Heart left ventricle (tissue), 16 donors: Measurements from ENCODE around the gene TRIM34. TPM values are rescaled to one million over a fixed set of nuclear protein-coding genes. Genes with fewer than 3 reads are reported as not detected.
"Not testable (repeated sequence)": the region's sequence is repeated elsewhere in the genome, so short reads cannot be mapped to it uniquely, and the experiment has no call there.

ENCODE experiments used
- ATAC-seq, 4 donors: fragments of 200-7000 bp; cut with Tn5 transposase; one replicate each; pipeline ENCODE4 v1.9.1; 2020 to 2022; ENCODE audit warnings: moderate library complexity in 4 of 4, mild to moderate bottlenecking in 3 of 4, moderate number of reproducible peaks in 1 of 4
- DNase-seq, 5 donors: peaks; one replicate each; pipeline ENCODE4 v3.0.0-alpha.2; 2020
- H3K27ac ChIP-seq, 12 donors: fragments of 200-600 bp; sonication (generic) in 4 of 12; one replicate each; pipeline versions ENCODE4 v1.5.0 to v1.8.0; 2016 to 2022; ENCODE audit warnings: mild to moderate bottlenecking in 2 of 12
- H3K27me3 ChIP-seq, 9 donors: fragments of 200-600 bp; sonication (generic) in 2 of 9; one replicate each; pipeline versions ENCODE4 v1.5.1 to v1.8.0; 2016 to 2022; ENCODE audit warnings: mild to moderate bottlenecking in 3 of 9
- H3K36me3 ChIP-seq, 9 donors: fragments of 200-600 bp; sonication (generic) in 2 of 9; one replicate each; pipeline versions ENCODE4 v1.5.0 to v1.8.0; 2018 to 2022; ENCODE audit warnings: mild to moderate bottlenecking in 2 of 9
- H3K4me1 ChIP-seq, 12 donors: fragments of 200-600 bp; sonication (generic) in 4 of 12; one replicate each; pipeline versions ENCODE4 v1.5.0 to v1.8.0; 2016 to 2022; ENCODE audit warnings: mild to moderate bottlenecking in 3 of 12
- H3K4me3 ChIP-seq, 12 donors: fragments of 200-600 bp; sonication (generic) in 4 of 12; one replicate each; pipeline versions ENCODE4 v1.5.0 to v1.8.0; 2017 to 2022; ENCODE audit warnings: mild to moderate bottlenecking in 9 of 12, moderate library complexity in 4 of 12
- H3K9me3 ChIP-seq, 12 donors: fragments of 200-600 bp; sonication (generic) in 4 of 12; one replicate each; pipeline versions ENCODE4 v1.5.0 to v1.8.0; 2016 to 2022; ENCODE audit warnings: mild to moderate bottlenecking in 1 of 12
- POLR2A ChIP-seq, 2 donors: fragments of 450-650 bp; IDR thresholded peaks; one replicate each; pipeline ENCODE4 v1.6.1; 2017; ENCODE audit warnings: antibody characterized with exemption in 2 of 2, mild to moderate bottlenecking in 2 of 2, moderate library complexity in 2 of 2
- WGBS, 4 donors: extraction: QIAGEN DNeasy Blood & Tissue Kit in 2 of 4; methylation state at CpG; one replicate each; pipeline versions ENCODE4 v1.1.5 to v1.1.7; 2013 to 2018; 5-methylcytosine and 5-hydroxymethylcytosine counted together
- intact Hi-C, 10 donors: fragments of 100-400 bp; cut with DNase I; formaldehyde crosslinking; loops; one replicate each; pipeline versions ENCODE4 v1.11.1 to v1.14.2; 2022
- polyA plus RNA-seq, 2 donors: library from polyadenylated mRNA; stranded (reverse); fragments of 200-250 nt; gene quantifications; one replicate each; pipeline ENCODE4 v1.2.3, GENCODE V29; 2013
- total RNA-seq, 9 donors: library from RNA; depleted of rRNA in 2 of 9; stranded (reverse); fragments of >200 nt in 2 of 9; fragmentation: NEBNext Ultra II Directional in 3 of 9; extraction: Animal tissue kit (Norgen Biotek cat#: 25700) in 3 of 9; gene quantifications; one replicate each; pipeline versions ENCODE4 v1.1.0 to v1.2.4, GENCODE V29; 2016 to 2023
- TF ChIP-seq, protein P1 (sequence below), 12 donors: fragments of 200-600 bp; sonication (generic) in 4 of 12; IDR thresholded peaks; one replicate each; pipeline versions ENCODE4 v1.5.0 to v1.8.0; 2018 to 2022; ENCODE audit warnings: antibody characterized with exemption in 12 of 12, mild to moderate bottlenecking in 5 of 12
- donor health status: ischemic (EF 13 %, LVEDD 7.1; RV severe dilation, severe dysfunction).
- donor health status: healthy with polysubstance abuse.
- donor health status: DM: no; HTN: yes; CAD: no.
- donor health status: DM: no; HTN: no; CAD: no.
- donor health status: ischemic (EF 25% LVEDD 6.9; RV normal size, moderate dysfunction).
- donor health status: ischemic (EF 25% LVEDD 5.7; RV mildly dilated, moderate dysfunction).
- donor health status: healthy.
- donor health status: DM: yes; HTN: yes; CAD: no.
- donor health status: ischemic (EF 35%, LVEDD 5.7; RV mildly dilated, moderate dysfunction).
- donor health status: nonischemic (EF 11% LVEDD 7.7; RV severe dilation, severe dysfunction).
- donor health status: DM: yes; HTN: yes; CAD: no.
- donor health status: PGD.
- donor health status: ischemic (EF 29% LVEDD 5.4; RV normal size, mild dysfunction).
- donor health status: nonischemic (EF 23%, LVEDD 6.1; RV moderate dilation, normal function).

Gene TRIM34
- total and polyA plus RNA-seq, 11 donors: 0.72 to 9.1 (median 1.6) TPM

DNA sequence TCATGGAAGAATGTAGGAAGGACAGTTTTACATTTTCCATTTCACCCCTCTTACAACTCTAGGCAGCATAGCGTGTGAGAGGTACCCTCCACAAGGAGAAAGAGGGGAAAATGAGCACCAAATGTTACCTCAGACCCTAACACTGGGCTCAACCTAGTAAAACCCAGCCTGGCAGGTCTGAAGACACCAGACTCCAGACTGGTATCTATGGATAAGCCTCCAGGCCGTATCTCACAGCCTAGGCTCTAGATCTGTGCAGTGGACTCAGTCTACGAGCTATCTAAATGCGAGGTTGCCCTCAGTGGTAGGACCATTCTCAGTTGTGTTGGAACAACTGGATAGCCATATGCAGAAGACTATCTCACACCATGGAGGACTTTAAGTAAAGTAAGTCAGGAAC is 49.6 kb downstream of the TRIM34 start:
- peaks cover 0 to 4% (median 0%) of the 10 kb centered on the region in 12 donors for H3K9me3 ChIP-seq
- DNase-seq: no peak
- no peak overlapping the region for H3K27ac ChIP-seq
- no peaks in the 10 kb centered on the region for H3K4me1 ChIP-seq
- H3K27me3 ChIP-seq: no peaks in the 10 kb centered on the region
- intact Hi-C loops: no loop called here
- H3K36me3 ChIP-seq: peaks cover 0 to 71% (median 47%) of the 10 kb centered on the region in 9 donors
- no peak overlapping the region for H3K4me3 ChIP-seq
- 97 to 98% (median 97%) methylated on average over 4 of the region's 4 CpGs for WGBS, 4 donors
- no peak for ATAC-seq
- TF ChIP-seq, protein P1, sequence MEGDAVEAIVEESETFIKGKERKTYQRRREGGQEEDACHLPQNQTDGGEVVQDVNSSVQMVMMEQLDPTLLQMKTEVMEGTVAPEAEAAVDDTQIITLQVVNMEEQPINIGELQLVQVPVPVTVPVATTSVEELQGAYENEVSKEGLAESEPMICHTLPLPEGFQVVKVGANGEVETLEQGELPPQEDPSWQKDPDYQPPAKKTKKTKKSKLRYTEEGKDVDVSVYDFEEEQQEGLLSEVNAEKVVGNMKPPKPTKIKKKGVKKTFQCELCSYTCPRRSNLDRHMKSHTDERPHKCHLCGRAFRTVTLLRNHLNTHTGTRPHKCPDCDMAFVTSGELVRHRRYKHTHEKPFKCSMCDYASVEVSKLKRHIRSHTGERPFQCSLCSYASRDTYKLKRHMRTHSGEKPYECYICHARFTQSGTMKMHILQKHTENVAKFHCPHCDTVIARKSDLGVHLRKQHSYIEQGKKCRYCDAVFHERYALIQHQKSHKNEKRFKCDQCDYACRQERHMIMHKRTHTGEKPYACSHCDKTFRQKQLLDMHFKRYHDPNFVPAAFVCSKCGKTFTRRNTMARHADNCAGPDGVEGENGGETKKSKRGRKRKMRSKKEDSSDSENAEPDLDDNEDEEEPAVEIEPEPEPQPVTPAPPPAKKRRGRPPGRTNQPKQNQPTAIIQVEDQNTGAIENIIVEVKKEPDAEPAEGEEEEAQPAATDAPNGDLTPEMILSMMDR (IDR thresholded peaks at IDR 0.05): no peak
- no peak for TF ChIP-seq POLR2A (IDR thresholded peaks at IDR 0.05)

GRCh38 chr11:5679811-5680210 is 55.0 kb downstream of the TRIM34 start:
- no peak overlapping the region for H3K4me3 ChIP-seq
- TF ChIP-seq, protein P1 (IDR thresholded peaks at IDR 0.05): no peak
- TF ChIP-seq POLR2A (IDR thresholded peaks at IDR 0.05): no peak
- H3K9me3 ChIP-seq: peaks cover 0 to 4% (median 0%) of the 10 kb centered on the region in 12 donors
- no peak overlapping the region for H3K27ac ChIP-seq
- H3K36me3 ChIP-seq: peaks cover 0 to 39% (median 25%) of the 10 kb centered on the region in 9 donors
- no peak for DNase-seq
- peaks cover 0 to 15% (median 5%) of the 10 kb centered on the region in 12 donors for H3K4me1 ChIP-seq
- no peaks in the 10 kb centered on the region for H3K27me3 ChIP-seq
- no peak for ATAC-seq
- intact Hi-C loops: loop anchor here in 1 of 10 donors (10.0 kb wide), 1 partner anchor 55 kb away; the partner anchor contains the start of gene TRIM34
- 92 to 97% (median 96%) methylated on average over 6 to 7 of the region's 7 CpGs for WGBS, 4 donors

DNA sequence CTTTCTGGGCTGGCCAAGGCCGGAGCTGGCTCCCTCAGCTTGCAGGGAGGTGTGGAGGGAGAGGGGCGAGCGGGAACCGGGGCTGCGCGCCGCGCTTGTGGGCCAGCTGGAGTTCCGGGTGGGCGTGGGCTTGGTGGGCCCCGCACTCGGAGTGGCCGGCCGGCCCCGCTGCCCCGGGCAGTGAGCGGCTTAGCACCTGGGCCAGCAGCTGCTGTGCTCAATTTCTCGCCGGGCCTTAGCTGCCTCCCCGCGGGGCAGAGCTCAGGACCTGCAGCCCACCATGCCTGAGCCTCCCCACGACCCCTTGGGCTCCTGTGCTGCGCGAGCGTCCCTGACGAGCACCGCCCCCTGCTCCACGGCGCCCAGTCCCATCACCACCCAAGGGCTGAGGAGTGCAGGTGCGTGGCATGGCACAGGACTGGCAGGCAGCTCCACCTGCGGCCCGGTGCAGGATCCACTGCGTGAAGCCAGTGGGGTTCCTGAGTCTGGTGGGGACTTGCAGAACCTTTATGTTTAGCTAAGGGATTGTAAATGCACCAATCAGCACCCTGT is 58.2 kb downstream of the TRIM34 start:
- 84 to 96% (median 90%) methylated on average over 10 to 33 of the region's 33 CpGs for WGBS, 4 donors
- Histone ChIP-seq H3K4me1 (peaks cover 0 to 21% (median 11%) of the 10 kb centered on the region in 12 donors), H3K36me3 (peaks cover 0 to 30% (median 19%) of the 10 kb centered on the region in 9 donors)
- ATAC-seq, H3K27ac ChIP-seq, H3K27me3 ChIP-seq, DNase-seq, H3K4me3 ChIP-seq, H3K9me3 ChIP-seq: not testable (repeated sequence)
- intact Hi-C loops: loop anchor here in 1 of 10 donors (10.0 kb wide), 1 partner anchor 58 kb away; the partner anchor contains the start of gene TRIM34

DNA sequence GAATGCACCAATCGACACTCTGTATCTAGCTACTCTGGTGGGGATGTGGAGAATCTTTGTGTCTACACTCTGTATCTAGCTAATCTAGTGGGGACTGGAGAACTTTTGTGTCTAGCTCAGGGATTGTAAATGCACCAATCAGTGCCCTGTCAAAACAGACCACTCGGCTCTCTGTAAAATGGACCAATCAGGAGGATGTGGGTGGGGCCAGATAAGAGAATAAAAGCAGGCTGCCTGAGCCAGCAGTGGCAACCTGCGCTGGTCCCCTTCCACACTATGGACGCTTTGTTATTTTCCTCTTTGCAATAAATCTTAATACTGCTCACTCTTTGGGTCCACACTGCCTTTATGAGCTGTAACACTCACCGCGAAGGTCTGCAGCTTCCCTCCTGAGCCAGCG is 58.8 kb downstream of the TRIM34 start:
- not testable (repeated sequence) for ATAC-seq, H3K27me3 ChIP-seq, DNase-seq, H3K9me3 ChIP-seq
- peaks cover 0 to 23% (median 12%) of the 10 kb centered on the region in 12 donors for H3K4me1 ChIP-seq
- intact Hi-C loops: loop anchor here in 2 of 10 donors (1.0 to 10.0 kb wide), 2 partner anchors 59 to 124 kb away; partner anchors contain the start of gene TRIM34 (in 1 of the 2)
- 81 to 86% (median 82%) methylated on average over 7 of the region's 7 CpGs for WGBS, 4 donors
- H3K27ac ChIP-seq: peak overlapping the region in 8 of 12 donors; percentile 84 to 96 (median 88)
- peak overlapping the region in 10 of 12 donors; percentile 40 to 68 (median 54) for H3K4me3 ChIP-seq
- peaks cover 0 to 24% (median 13%) of the 10 kb centered on the region in 9 donors for H3K36me3 ChIP-seq

DNA sequence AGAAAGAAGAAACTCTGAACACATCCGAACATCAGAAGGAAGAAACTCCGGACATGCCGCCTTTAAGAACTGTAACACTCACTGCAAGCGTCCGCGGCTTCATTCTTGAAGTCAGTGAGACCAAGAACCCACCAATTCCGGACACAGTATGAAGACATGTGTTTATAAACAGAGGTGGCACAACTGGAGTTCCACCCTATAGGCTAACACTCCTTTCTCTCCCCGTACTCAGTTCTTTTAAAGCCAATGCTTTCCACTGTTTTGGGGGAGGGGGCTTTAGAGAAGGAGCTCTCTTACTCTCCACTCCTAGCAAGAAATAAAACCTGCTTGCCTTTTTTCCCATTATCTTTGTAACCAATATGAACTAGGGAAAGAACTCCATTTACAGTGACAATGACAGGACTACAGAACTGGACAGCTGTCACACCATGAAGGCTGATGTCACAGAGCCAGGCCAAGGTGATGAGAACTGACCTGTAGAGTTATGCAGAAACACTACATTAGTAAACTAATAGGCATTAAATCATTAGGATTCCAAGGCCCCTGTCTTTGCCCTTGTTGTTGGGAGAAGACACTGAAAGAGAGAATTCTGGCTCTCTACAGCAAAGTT is 59.3 kb downstream of the TRIM34 start:
- peak overlapping the region; percentile 74 to 96 (median 86) for H3K27ac ChIP-seq
- H3K9me3 ChIP-seq: no peaks in the 10 kb centered on the region
- peaks cover 0 to 29% (median 17%) of the 10 kb centered on the region in 12 donors for H3K4me1 ChIP-seq
- DNase-seq (no peak), ATAC-seq (peak in 1 of 4 donors; percentile 2)
- peak overlapping the region; percentile 25 to 68 (median 52) for H3K4me3 ChIP-seq
- H3K36me3 ChIP-seq: peaks cover 0 to 19% (median 8%) of the 10 kb centered on the region in 9 donors
- intact Hi-C loops: loop anchor here in 2 of 10 donors (1.0 to 10.0 kb wide), 2 partner anchors 59 to 123 kb away; partner anchors contain the start of gene TRIM34 (in 1 of the 2)
- no peaks in the 10 kb centered on the region for H3K27me3 ChIP-seq
- no peak for TF ChIP-seq POLR2A (IDR thresholded peaks at IDR 0.05)
- TF ChIP-seq, protein P1 (IDR thresholded peaks at IDR 0.05): no peak
- 56 to 68% (median 67%) methylated on average over 4 to 8 of the region's 8 CpGs for WGBS, 4 donors
